Measurements from ENCODE around the gene B4GALNT3.

B4GALNT3 gene

GRCh38 chr12:539540-540310, 80.0 kb downstream of the B4GALNT3 start:
- DNase-seq (ENCODE audit: low read depth), result no peak

DNA sequence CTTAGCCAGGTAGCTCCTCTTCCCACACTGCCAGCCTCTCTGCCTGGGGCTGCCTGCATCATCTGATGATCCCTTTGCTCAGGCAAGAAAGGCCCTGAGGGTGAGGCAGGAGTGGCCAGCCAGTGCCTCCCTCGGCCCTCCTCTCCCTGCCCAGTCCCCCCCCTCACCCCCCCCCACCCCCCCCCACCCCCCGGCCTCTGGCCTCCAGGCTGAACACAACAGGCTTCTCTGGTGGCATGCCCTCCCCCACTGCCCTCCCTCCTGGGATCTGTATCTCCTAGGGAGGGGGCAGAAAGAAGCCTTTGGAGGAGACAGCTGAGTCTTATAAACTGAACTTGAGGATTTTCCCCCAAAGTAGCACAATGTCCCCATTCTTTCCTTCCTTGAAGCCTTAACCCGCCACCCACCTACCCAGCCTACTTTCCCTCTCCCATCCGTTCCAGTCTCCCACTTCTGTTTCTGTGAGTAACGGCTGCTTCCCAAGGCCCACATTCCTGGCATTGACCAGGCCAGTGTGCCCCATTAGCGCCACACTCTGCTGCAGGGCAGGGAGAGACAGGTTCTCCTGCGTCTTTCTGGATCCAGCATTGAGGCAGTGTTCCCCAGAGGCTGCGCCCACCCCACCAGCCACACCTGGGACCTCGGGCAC, 82.1 kb downstream of the B4GALNT3 start:
- no peak for DNase-seq (ENCODE audit: low read depth)

- no peak for DNase-seq (ENCODE audit: low read depth)
These were observed 82.8 kb downstream of the B4GALNT3 start for GRCh38 chr12:542395-543113.

GRCh38 chr12:543114-543451, 83.3 kb downstream of the B4GALNT3 start:
- no peak for DNase-seq (ENCODE audit: low read depth)

GRCh38 chr12:544142-544541, 84.4 kb downstream of the B4GALNT3 start:
- DNase-seq (ENCODE audit: low read depth), result no peak

GRCh38 chr12:544941-545635, 85.3 kb downstream of the B4GALNT3 start:
- DNase-seq (ENCODE audit: low read depth), result no peak

DNA sequence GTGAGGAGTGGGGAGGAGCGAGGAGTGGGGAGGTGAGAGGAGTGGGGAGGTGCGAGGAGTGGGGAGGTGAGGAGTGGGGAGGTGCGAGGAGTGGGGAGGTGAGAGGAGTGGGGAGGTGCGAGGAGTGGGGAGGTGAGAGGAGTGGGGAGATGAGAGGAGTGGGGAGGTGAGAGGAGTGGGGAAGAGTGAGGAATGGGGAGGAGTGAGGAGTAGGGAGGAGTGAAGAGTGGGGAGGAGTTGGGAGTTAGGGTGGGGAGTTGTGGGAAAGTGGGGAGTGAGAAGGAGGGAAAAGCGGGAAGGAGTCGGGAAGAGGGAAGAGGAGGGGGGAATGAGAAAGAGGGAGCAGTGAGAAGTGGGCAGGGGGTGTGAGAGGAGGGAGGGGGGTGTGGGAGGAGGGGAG, 86.1 kb downstream of the B4GALNT3 start:
- DNase-seq (ENCODE audit: low read depth), result no peak

DNA sequence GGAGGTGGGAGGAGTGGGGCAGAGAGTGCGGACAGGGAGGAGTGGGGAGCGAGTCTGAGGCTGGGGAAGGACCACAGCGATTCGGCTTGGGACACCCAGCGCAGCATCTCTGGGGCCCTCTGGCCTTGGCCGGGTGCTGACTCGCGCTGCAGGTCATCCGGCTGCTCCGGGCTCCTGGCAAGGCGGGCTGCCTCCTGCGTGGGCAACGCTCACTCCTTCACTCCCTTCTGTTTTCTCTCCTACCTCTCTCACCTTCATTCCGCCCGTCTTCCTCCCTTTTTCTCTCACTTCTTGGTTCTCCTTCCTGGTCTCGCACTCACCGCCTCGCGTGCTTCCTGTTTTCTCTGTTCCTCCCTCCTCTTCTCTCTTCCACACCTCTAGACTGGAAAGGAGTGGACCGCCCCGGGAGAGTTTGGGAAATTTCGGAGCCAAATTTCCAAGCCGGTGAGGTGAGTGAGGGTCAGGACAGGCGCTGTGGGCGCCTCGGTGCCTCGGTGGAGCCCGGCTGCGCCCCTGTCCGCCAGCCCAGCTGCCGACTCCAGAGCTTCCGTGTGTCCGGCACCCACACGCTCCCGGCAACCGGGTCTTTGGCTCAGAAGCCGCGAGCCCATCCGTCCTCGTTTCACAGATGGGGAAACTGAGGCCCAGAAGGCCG, 86.7 kb downstream of the B4GALNT3 start:
- DNase-seq (ENCODE audit: low read depth), result no peak

GRCh38 chr12:546920-547845, 87.4 kb downstream of the B4GALNT3 start:
- peak; percentile 57 for DNase-seq (ENCODE audit: low read depth)

- DNase-seq (ENCODE audit: low read depth), result no peak
These were observed 88.2 kb downstream of the B4GALNT3 start for GRCh38 chr12:547883-548470.

DNA sequence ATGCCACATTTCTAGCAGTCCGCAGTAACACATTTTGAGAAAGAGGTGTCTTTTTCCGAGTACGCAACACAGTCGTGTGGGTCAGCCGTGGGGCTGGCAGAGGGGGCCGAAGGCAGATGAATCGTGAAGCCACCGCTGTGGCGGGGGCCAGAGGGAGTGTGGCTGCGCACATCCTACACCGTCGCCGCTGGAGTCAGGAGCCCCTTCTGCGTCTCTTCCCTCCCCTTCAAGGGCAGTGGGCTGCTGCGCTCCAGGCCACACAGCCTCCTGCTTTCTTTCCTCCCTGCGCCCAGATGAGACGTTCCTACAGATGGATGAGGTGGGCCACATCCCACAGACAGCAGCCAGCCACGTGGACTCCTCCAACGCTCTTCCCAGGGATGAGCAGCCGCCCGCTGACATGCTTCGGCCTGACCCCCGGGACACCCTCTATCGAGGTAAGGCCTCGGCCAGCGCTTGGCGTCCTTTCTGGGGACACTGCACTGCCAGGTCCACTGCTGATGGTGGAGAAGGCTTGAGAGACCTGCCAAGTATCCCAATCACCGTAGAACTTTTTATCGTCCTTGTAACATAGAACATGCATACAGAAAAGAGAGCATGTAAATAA, 89.8 kb downstream of the B4GALNT3 start:
- no peak for DNase-seq (ENCODE audit: low read depth)

- DNase-seq (ENCODE audit: low read depth), result no peak
These were observed 90.9 kb downstream of the B4GALNT3 start for GRCh38 chr12:550473-551260.

GRCh38 chr12:552466-552865, 92.7 kb downstream of the B4GALNT3 start:
- DNase-seq (ENCODE audit: low read depth), result no peak

GRCh38 chr12:553216-554000, 93.7 kb downstream of the B4GALNT3 start:
- peak; percentile 23 for DNase-seq (ENCODE audit: low read depth)

- no peak for DNase-seq (ENCODE audit: low read depth)
These were observed 94.2 kb downstream of the B4GALNT3 start for GRCh38 chr12:554001-554285.

DNA sequence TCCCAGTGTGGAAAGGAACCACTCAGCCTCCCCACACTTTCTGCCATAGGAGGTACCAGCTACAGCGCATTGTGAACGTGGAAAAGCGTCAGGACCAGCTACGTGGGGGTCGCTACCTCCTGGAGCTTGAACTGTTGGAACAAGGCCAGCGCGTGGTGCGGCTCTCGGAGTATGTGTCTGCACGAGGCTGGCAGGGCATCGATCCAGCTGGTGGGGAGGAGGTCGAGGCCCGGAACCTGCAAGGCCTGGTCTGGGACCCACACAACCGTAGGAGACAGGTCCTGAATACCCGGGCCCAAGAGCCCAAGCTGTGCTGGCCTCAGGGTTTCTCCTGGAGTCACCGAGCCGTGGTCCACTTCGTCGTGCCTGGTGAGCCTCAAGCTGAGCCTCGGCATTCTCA, 96.8 kb downstream of the B4GALNT3 start:
- DNase-seq (ENCODE audit: low read depth), result no peak

- no peak for DNase-seq (ENCODE audit: low read depth)
These were observed 98.8 kb downstream of the B4GALNT3 start for GRCh38 chr12:558580-558979.

- no peak for DNase-seq (ENCODE audit: low read depth)
These were observed 99.6 kb downstream of the B4GALNT3 start for GRCh38 chr12:559208-559905.
